HG03066 (cell line): Measurements from ENCODE around the gene DAPK1.

Experiments
- ATAC-seq: cut with Tn5 transposase; IDR thresholded peaks from one replicate; pipeline ENCODE4 v1.9.1; 2021; ENCODE audit warnings: low read depth; ENCODE audit not compliant: unreplicated experiment

Gene DAPK1

GRCh38 chr9:87659534-87660419, 162.1 kb downstream of the DAPK1 start:
- no peak for ATAC-seq

DNA sequence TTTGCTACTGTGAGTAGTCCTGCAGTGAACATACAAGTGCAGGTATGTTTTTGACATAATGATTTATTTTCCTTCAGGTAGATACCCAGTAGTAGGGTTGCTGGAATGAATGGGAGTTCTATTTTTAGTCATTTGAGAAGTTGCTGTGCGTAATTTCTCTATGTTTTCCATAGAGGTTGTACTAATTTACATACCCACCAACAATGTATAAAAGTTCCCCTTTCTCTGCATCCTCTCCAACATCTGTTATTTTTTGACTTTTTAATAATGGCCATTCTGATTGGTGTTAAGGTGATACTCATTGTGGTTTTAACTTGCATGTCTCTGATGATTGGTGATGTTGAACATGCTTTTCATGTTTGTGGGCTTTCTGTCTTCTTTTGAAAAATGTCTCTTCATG, 163.6 kb downstream of the DAPK1 start:
- ATAC-seq = no peak

GRCh38 chr9:87662808-87663528, 165.3 kb downstream of the DAPK1 start:
- ATAC-seq = no peak

- ATAC-seq = no peak
Observed at GRCh38 chr9:87663556-87663955, 165.9 kb downstream of the DAPK1 start.

DNA sequence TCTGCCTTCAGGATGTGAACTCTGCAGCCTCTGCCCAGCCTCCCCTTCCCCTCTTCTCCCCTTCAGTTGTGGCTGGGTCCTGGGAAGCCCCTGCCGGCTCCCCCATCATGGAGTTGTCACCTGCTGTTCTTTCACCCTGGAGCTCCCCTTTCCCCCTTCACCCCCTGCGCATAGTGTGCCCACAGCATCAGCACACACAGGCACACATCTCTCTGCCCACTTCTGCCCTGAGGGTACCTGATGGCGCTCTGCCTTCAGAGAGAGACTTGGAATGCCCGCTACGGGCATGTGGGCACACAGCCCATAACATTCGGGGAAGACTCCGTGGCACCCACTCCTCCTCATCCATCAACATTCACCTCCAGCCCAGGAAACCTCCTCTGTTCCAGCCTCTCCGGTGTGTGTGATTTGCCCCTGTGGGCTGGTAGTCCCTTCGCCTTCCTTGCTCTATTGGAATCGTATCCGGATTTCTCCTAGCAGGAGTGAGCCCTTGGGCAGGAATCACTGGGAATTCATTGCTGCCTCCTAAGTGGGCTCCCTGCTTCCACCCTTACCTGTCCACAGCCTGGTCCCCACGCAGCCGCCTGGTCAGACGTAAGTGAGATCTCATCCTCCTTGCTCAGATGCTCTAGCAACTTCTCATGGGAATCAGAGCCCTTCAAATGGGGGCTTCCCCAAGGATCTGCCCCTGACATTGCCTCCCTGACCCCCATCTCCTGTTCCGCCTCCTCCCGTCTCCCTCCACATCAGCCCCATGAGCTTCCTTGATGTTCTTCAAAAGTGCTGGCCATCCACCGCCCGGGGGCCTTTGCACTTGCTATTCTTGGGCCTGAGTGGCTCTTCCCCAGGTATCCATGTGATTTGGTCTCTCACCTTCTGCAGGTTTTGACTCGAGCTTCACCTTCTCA, 166.7 kb downstream of the DAPK1 start:
- no peak for ATAC-seq

GRCh38 chr9:87665505-87665904, 167.8 kb downstream of the DAPK1 start:
- ATAC-seq = no peak

DNA sequence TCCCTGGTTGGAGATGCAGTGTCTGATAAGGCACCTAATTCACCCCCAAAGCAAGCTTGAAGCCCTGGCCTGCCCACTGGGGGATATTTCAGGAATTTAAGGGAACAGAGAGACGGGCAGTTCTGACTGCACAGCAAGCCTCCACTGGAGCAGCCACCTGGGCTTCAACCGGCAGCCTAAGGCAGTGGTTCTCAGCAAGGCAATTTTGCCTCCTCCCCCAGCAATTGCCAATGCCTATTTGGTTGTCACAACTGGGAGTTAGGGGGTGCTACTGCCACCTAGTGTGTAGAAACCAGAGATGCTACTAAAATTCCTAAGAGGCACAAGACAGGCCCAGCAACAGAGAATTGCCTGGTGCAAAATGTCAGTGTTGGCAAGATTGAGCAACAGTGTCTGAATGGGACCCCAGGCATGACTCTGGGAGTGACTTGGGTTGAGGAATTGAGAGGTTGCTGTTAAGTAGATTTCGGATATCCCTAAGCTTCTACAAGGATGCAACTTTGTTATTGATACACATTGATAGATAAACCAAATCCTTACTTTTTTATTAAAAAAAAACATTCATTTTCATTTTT, 169.6 kb downstream of the DAPK1 start:
- ATAC-seq = no peak

- no peak for ATAC-seq
Observed at GRCh38 chr9:87668222-87668621, 170.6 kb downstream of the DAPK1 start.

DNA sequence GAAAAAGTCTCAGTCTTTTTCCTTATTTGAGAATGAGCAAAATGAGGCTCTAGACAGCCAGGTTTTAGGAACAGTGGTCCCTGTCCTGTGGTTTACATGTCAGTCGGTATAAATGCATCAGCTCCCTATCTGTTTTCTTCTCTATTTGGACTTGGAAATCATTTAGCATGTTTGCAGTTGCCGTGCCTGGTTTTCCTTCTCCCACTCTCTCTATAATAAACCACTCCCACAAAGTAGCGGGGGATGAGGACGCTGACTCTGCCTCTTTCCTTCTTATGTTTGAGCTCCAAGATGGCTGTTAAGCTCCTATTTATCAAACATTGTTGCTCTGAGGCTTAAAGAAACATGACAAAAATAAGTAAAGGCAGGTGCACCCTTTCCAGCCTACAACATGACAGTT, 171.1 kb downstream of the DAPK1 start:
- no peak for ATAC-seq

DNA sequence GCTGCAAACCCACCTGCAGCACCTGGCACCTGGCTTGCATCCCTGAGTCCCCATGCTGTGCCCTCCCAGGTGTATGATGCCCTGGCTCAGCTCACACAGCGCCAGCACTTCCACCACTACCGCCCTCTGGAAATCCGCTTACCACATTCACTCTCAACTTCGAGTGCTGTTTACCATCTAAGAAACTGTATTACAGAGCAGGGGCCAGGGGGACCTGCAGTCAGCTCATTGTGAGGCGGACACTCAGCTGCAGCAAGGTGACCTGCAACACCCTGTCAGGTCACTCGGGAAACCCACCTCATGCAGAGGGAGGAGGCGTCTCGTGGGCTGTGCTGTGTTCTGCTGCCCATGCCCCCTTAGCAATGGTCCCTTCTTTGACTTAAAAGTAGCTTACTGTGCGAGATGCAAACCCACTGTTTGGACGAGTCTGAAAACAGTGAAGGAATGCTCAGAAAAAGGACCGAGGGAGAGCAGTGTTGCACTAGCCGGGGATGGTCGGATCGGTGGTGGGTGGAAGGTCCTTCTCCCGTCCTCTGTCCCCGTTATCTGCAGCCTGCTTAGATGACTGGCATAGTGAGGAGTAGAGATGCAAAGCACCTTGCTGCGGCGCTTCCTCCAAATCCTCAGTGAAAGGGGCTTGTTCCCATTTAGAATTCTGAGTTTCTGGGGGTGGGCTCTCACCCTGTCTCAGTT, 173.1 kb downstream of the DAPK1 start:
- no peak for ATAC-seq

- no peak for ATAC-seq
Observed at GRCh38 chr9:87671478-87671877, 173.8 kb downstream of the DAPK1 start.

DNA sequence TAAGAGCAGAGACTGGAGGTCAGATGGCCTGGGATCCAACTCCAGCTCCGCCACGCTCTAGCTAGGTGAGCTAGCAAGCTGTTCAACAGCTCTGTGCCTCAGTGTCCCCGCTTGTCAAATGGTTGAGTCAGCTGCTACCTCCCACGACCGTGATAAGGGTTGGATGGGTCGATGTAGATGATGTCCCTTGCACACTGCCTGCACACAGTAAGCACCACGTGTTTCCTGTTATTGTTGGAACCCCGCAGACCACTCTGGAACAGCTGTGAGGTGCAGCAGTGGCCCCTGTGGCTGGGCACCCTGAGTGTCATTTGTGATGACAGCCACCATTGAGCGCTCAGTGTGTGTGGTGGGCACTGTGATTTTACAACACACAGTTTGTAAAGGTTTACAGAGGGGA, 174.3 kb downstream of the DAPK1 start:
- ATAC-seq = no peak

GRCh38 chr9:87672586-87672985, 174.9 kb downstream of the DAPK1 start:
- ATAC-seq = no peak

GRCh38 chr9:87673446-87674120, 175.9 kb downstream of the DAPK1 start:
- no peak for ATAC-seq

DNA sequence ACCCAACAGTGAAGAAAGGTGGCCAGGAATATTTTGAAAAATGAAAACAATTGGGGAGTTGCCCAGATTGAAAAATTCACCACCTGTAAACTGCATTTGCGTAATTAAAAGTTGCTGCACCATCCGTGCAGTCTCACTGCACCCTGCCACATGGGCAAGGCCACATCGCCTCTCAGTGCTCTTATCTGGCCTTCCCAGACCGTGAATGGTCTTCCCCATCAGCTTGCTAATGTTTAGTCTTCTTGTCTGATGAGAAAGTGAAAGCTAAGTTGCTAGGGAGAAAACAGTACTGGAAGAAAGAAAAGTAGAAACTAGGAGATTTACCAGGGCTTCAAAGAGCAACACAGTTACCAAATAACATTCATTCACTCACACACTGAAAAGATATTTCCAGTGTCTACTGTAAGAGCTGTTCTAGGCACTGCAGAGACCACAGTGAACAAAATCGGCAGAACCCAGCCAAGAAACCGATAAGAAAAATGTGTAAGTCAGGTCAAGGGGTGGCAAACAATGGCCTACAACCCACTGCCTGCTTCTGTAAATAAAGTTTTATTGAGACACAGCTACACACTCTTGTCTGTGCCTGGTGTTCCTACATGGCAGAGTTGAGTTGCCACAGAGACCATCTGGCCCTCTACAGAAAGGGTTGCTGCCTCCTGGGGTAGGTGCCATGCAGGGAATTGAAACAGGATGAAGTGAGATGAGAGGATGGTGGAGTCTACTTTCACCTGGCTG, 177.1 kb downstream of the DAPK1 start:
- no peak for ATAC-seq

DNA sequence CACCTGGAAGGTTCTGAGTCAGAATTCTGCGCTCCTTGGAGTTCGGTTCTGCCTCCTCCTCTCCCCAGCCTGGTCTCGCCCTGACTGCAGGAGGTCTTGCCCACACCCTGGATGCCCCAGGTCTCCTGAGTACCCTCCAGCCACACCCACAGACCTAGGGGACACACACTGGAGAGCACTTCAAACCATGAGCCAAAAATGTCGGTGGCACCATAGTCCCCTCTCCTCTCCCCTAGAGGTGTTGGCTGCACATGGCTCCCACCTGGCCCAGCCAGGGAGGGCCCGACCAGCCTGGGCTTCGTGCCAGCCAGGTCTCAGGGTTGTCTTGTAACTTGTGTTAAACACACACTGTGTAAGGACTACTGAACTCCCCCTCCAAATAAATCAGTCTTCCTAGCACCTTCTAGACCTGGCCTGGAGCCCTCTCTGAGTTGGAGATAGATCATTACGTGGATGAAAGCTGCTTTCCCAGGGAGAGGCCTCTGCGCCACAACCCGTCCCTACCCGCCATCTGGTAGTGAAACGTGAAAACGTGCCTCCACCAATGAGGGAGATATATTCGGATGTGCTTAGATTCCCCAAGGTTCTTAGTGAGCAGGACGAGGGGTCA, 178.3 kb downstream of the DAPK1 start:
- no peak for ATAC-seq

GRCh38 chr9:87676976-87677775, 179.5 kb downstream of the DAPK1 start:
- no peak for ATAC-seq
